ENCODE data around the gene ACTR1A. TPM values are rescaled to one million over a fixed set of nuclear protein-coding genes. Genes with fewer than 3 reads are reported as not detected.

Gene ACTR1A
- total and polyA plus RNA-seq, 8 donors = 41.5 to 277 (median 61.1) TPM

- 0% methylated on average over 48 to 52 of the region's 52 CpGs for WGBS, 5 donors
- Histone ChIP-seq H3K4me1 (peaks cover 5 to 47% (median 24%) of the 10 kb centered on the region in 4 donors), H3K27ac (peak within 1 kb of the TSS; percentile 75 to 90 (median 85)), H3K4me3 (peak within 1 kb of the TSS; percentile 78 to 90 (median 84)), H3K9me3 (no peaks in the 10 kb centered on the region), H3K36me3 (no peaks in the 10 kb centered on the region), H3K27me3 (peaks cover 0 to 35% (median 3%) of the 10 kb centered on the region in 3 donors)
- intact Hi-C loops (cut with DNase I; ENCODE audit: low total_unique reads) = no loop called here
- peak; percentile 97 to 99 for DNase-seq
- TF ChIP-seq POLR2AphosphoS5 (IDR thresholded peaks at IDR 0.05) (peak; percentile 70 to 96 (median 72)), EP300 (IDR thresholded peaks at IDR 0.05) (no peak), CTCF (IDR thresholded peaks at IDR 0.05) (no peak), POLR2A (IDR thresholded peaks at IDR 0.05) (no peak)
Measured at GRCh38 chr10:102432162-102432950, 70.2 kb downstream of the ACTR1A start, which contains the start of gene CUEDC2. TSS of gene CUEDC2 (minus strand) at chr10:102432574. CDS start at chr10:102425188, 7,386 bp downstream.

GRCh38 chr10:102431452-102432124 is 70.9 kb downstream of the ACTR1A start:
- peak overlapping the region; percentile 75 to 90 (median 85) for H3K27ac ChIP-seq
- 17 to 25% (median 19%) methylated on average over 4 of the region's 4 CpGs for WGBS, 5 donors

GRCh38 chr10:102429468-102429867 is 73.0 kb downstream of the ACTR1A start:
- Histone ChIP-seq H3K4me3 (no peak overlapping the region), H3K36me3 (peaks cover 0 to 13% (median 7%) of the 10 kb centered on the region in 4 donors), H3K27ac (no peak overlapping the region), H3K4me1 (peaks cover 5 to 31% (median 21%) of the 10 kb centered on the region in 4 donors), H3K27me3 (peaks cover 0 to 11% (median 0%) of the 10 kb centered on the region in 3 donors), H3K9me3 (no peaks in the 10 kb centered on the region)
- TF ChIP-seq CTCF (IDR thresholded peaks at IDR 0.05) = no peak
- TF ChIP-seq POLR2AphosphoS5 (IDR thresholded peaks at IDR 0.05) = no peak
- TF ChIP-seq EP300 (IDR thresholded peaks at IDR 0.05) = no peak
- TF ChIP-seq POLR2A (IDR thresholded peaks at IDR 0.05) = no peak
- 82 to 91% (median 88%) methylated on average over 6 to 8 of the region's 8 CpGs for WGBS, 5 donors
- DNase-seq = no peak
- intact Hi-C loops (cut with DNase I; ENCODE audit: low total_unique reads) = no loop called here

More at GRCh38 chr10:102431452-102432124, 70.9 kb downstream of the ACTR1A start:
- Histone ChIP-seq H3K4me3 (peak overlapping the region; percentile 78 to 90 (median 84)), H3K4me1 (peaks cover 5 to 47% (median 24%) of the 10 kb centered on the region in 4 donors), H3K36me3 (peaks cover 0 to 5% (median 0%) of the 10 kb centered on the region in 4 donors), H3K27me3 (peaks cover 0 to 32% (median 3%) of the 10 kb centered on the region in 3 donors), H3K9me3 (no peaks in the 10 kb centered on the region)
- peak in 1 of 2 donors; percentile 47 for DNase-seq
- no peak for TF ChIP-seq EP300 (IDR thresholded peaks at IDR 0.05)
- no peak for TF ChIP-seq POLR2AphosphoS5 (IDR thresholded peaks at IDR 0.05)
- TF ChIP-seq CTCF (IDR thresholded peaks at IDR 0.05) = no peak
- no peak for TF ChIP-seq POLR2A (IDR thresholded peaks at IDR 0.05)
- intact Hi-C loops (cut with DNase I; ENCODE audit: low total_unique reads) = no loop called here

Small RNAs within 50 kb of the gene (small RNA-seq; reads per million reads assigned to genes)
- 831 to 6,846 (median 4,766) reads per million in 4 donors for gene MIR146B

Other genes with a start within 250 kb of the ACTR1A start
- gene NFKB2, start 107.0 kb downstream of the ACTR1A start, total RNA-seq = 10 to 100 TPM in 4 of 5 donors, 1 to 10 TPM in 1; 9.7 to 84.0 (median 26.7) TPM
- 10 to 100 TPM; 19.2 to 25.6 (median 20.0) TPM for gene NFKB2, start 107.0 kb downstream of the ACTR1A start, polyA plus RNA-seq
- gene PSD, start 83.9 kb downstream of the ACTR1A start, total RNA-seq = 10 to 100 TPM; 24.5 to 74.7 (median 24.6) TPM
- 10 to 100 TPM in 1 of 3 donors, 1 to 10 TPM in 2; 2.2 to 10.4 (median 2.3) TPM for gene PSD, start 83.9 kb downstream of the ACTR1A start, polyA plus RNA-seq
- 100 to 1,000 TPM in 1 of 5 donors, 10 to 100 TPM in 2, 1 to 10 TPM in 2; 3.5 to 315 (median 15.6) TPM for gene FBXL15, start 81.9 kb downstream of the ACTR1A start, total RNA-seq
- gene FBXL15, start 81.9 kb downstream of the ACTR1A start, polyA plus RNA-seq = 10 to 100 TPM; 19.2 to 21.4 (median 20.4) TPM
- 100 to 1,000 TPM in 1 of 5 donors, 10 to 100 TPM in 4; 15.9 to 145 (median 31.8) TPM for gene CUEDC2, start 70.1 kb downstream of the ACTR1A start, total RNA-seq
- 10 to 100 TPM; 48.6 to 59.2 (median 49.2) TPM for gene CUEDC2, start 70.1 kb downstream of the ACTR1A start, polyA plus RNA-seq
- 1 to 10 TPM in 1 of 5 donors, not detected in 4; 8.0 TPM for gene C10orf95, start 51.2 kb downstream of the ACTR1A start, total RNA-seq
- gene C10orf95, start 51.2 kb downstream of the ACTR1A start, polyA plus RNA-seq = under 1 TPM; 0.46 to 0.62 (median 0.53) TPM
- gene SUFU, start 1.3 kb upstream of the ACTR1A start, total RNA-seq = 10 to 100 TPM in 2 of 5 donors, 1 to 10 TPM in 2, under 1 TPM in 1; 0.29 to 26.3 (median 5.4) TPM
- 1 to 10 TPM; 2.9 to 4.1 (median 3.2) TPM for gene SUFU, start 1.3 kb upstream of the ACTR1A start, polyA plus RNA-seq
- gene TRIM8, start 141.8 kb upstream of the ACTR1A start, total RNA-seq = 100 to 1,000 TPM in 3 of 5 donors, 10 to 100 TPM in 2; 40.0 to 253 (median 149) TPM
- 10 to 100 TPM; 45.6 to 83.2 (median 68.4) TPM for gene TRIM8, start 141.8 kb upstream of the ACTR1A start, polyA plus RNA-seq
- 1 to 10 TPM in 4 of 5 donors, under 1 TPM in 1; 0.58 to 8.4 (median 3.1) TPM for gene ARL3, start 211.7 kb upstream of the ACTR1A start, total RNA-seq
- 10 to 100 TPM in 2 of 3 donors, 1 to 10 TPM in 1; 8.9 to 17.0 (median 11.7) TPM for gene ARL3, start 211.7 kb upstream of the ACTR1A start, polyA plus RNA-seq
- 100 to 1,000 TPM in 1 of 5 donors, 10 to 100 TPM in 3, 1 to 10 TPM in 1; 8.7 to 267 (median 13.2) TPM for gene SFXN2, start 211.9 kb upstream of the ACTR1A start, total RNA-seq
- gene SFXN2, start 211.9 kb upstream of the ACTR1A start, polyA plus RNA-seq = 10 to 100 TPM in 1 of 3 donors, 1 to 10 TPM in 2; 4.7 to 10.7 (median 7.5) TPM
- 100 to 1,000 TPM in 1 of 5 donors, 10 to 100 TPM in 4; 25.5 to 140 (median 43.3) TPM for gene WBP1L, start 241.2 kb upstream of the ACTR1A start, total RNA-seq
- gene WBP1L, start 241.2 kb upstream of the ACTR1A start, polyA plus RNA-seq = 10 to 100 TPM; 15.1 to 27.5 (median 25.4) TPM